ENCODE results near the gene TCAP.

- TF ChIP-seq CTCF (conservative IDR thresholded peaks at IDR 0.05 in 1 of 2, IDR thresholded peaks at IDR 0.05 in 1 of 2; ENCODE audit: low read depth in 1 of 2, low read length in 2 of 2) (no peak), EZH2 (IDR thresholded peaks at IDR 0.05; ENCODE audit: low read length, missing control alignments) (no peak)
These were observed 22.0 kb downstream of the TCAP start for GRCh38 chr17:39687101-39687545.

Data from fibroblast of lung (primary cell).